Immature natural killer cell (primary cell): ENCODE data around the gene CDCA8. TPM values are rescaled to one million over a fixed set of nuclear protein-coding genes. Genes with fewer than 3 reads are reported as not detected.
A peak's percentile ranks its signal among the peaks of the same experiment; 100 is the strongest.

Source experiments
- DNase-seq, 3 donors: peaks; one replicate each; pipeline ENCODE4 v3.0.0; 2022; ENCODE audit warnings: mixed read lengths in 1 of 3
- H3K27ac Mint-ChIP-seq, 6 donors: one replicate each; pipeline ENCODE4 v1.8.0; 2020; ENCODE audit warnings: mixed read lengths in 6 of 6, mild to moderate bottlenecking in 5 of 6, inconsistent platforms in 4 of 6, moderate library complexity in 3 of 6
- H3K27me3 Mint-ChIP-seq, 3 donors: one replicate each; pipeline ENCODE4 v1.8.0; 2020 to 2021; ENCODE audit warnings: low read depth in 3 of 3, mild to moderate bottlenecking in 3 of 3, mixed read lengths in 3 of 3, moderate library complexity in 3 of 3, inconsistent platforms in 1 of 3
- H3K36me3 Mint-ChIP-seq, 3 donors: one replicate each; pipeline ENCODE4 v1.8.0; 2020; ENCODE audit warnings: mixed read lengths in 3 of 3, inconsistent platforms in 2 of 3, mild to moderate bottlenecking in 2 of 3
- H3K4me1 Mint-ChIP-seq, 2 donors: one replicate each; pipeline ENCODE4 v1.8.0; 2020; ENCODE audit warnings: inconsistent platforms in 2 of 2, mild to moderate bottlenecking in 2 of 2, mixed read lengths in 2 of 2, moderate library complexity in 1 of 2
- H3K4me3 Mint-ChIP-seq, 5 donors: one replicate each; pipeline ENCODE4 v1.8.0; 2020; ENCODE audit warnings: mild to moderate bottlenecking in 5 of 5, mixed read lengths in 5 of 5, inconsistent platforms in 3 of 5, moderate library complexity in 3 of 5
- H3K9me3 Mint-ChIP-seq, 6 donors: one replicate each; pipeline ENCODE4 v1.8.0; 2020; ENCODE audit warnings: mild to moderate bottlenecking in 6 of 6, mixed read lengths in 6 of 6, inconsistent platforms in 4 of 6, moderate library complexity in 3 of 6
- polyA plus RNA-seq, 3 donors: library from polyadenylated mRNA; unstranded; fragments of 300-500 nt; fragmentation: Illumina TruSeq; gene quantifications; one replicate each; pipeline ENCODE4 v1.2.3, GENCODE V29; 2021

The CDCA8 gene
- polyA plus RNA-seq, 3 donors from 2014 or later, result 2.6 to 6.1 (median 5.4) TPM

- no peaks in the 10 kb centered on the region for H3K36me3 Mint-ChIP-seq
- H3K27ac Mint-ChIP-seq, result no peak overlapping the region
- H3K4me3 Mint-ChIP-seq, result no peak overlapping the region
- H3K27me3 Mint-ChIP-seq, result peaks cover 2 to 5% (median 3%) of the 10 kb centered on the region in 3 donors
- no peaks in the 10 kb centered on the region for H3K4me1 Mint-ChIP-seq
- DNase-seq, result no peak
- H3K9me3 Mint-ChIP-seq, result peaks cover 0 to 1% (median 0%) of the 10 kb centered on the region in 6 donors
Measured at GRCh38 chr1:37662031-37662755, 30.1 kb upstream of the CDCA8 start.

- no peak overlapping the region for H3K27ac Mint-ChIP-seq
- peaks cover 3 to 6% (median 5%) of the 10 kb centered on the region in 3 donors for H3K27me3 Mint-ChIP-seq
- no peaks in the 10 kb centered on the region for H3K36me3 Mint-ChIP-seq
- H3K4me1 Mint-ChIP-seq, result no peaks in the 10 kb centered on the region
- no peak for DNase-seq
- H3K9me3 Mint-ChIP-seq, result peaks cover 0 to 1% (median 0%) of the 10 kb centered on the region in 6 donors
- H3K4me3 Mint-ChIP-seq, result no peak overlapping the region
Measured at GRCh38 chr1:37663426-37664000, 28.8 kb upstream of the CDCA8 start.

GRCh38 chr1:37666241-37666867 is 26.0 kb upstream of the CDCA8 start:
- H3K9me3 Mint-ChIP-seq, result no peaks in the 10 kb centered on the region
- H3K4me1 Mint-ChIP-seq, result no peaks in the 10 kb centered on the region
- no peak for DNase-seq
- no peaks in the 10 kb centered on the region for H3K36me3 Mint-ChIP-seq
- H3K27me3 Mint-ChIP-seq, result peaks cover 0 to 6% (median 3%) of the 10 kb centered on the region in 3 donors
- no peak overlapping the region for H3K27ac Mint-ChIP-seq
- no peak overlapping the region for H3K4me3 Mint-ChIP-seq

GRCh38 chr1:37667023-37667671 is 25.2 kb upstream of the CDCA8 start:
- Mint-ChIP-seq H3K27ac (no peak overlapping the region), H3K9me3 (no peaks in the 10 kb centered on the region), H3K4me1 (no peaks in the 10 kb centered on the region), H3K27me3 (peaks cover 0 to 6% (median 0%) of the 10 kb centered on the region in 3 donors), H3K36me3 (no peaks in the 10 kb centered on the region), H3K4me3 (no peak overlapping the region)
- no peak for DNase-seq

GRCh38 chr1:37670133-37670532 is 22.2 kb upstream of the CDCA8 start:
- no peak for DNase-seq
- Mint-ChIP-seq H3K27me3 (peaks cover 0 to 7% (median 5%) of the 10 kb centered on the region in 3 donors), H3K27ac (no peak overlapping the region), H3K4me3 (no peak overlapping the region), H3K9me3 (no peaks in the 10 kb centered on the region), H3K36me3 (no peaks in the 10 kb centered on the region), H3K4me1 (peaks cover 3 to 5% of the 10 kb centered on the region in 2 donors)

- H3K27ac Mint-ChIP-seq, result no peak overlapping the region
- peaks cover 2 to 7% (median 5%) of the 10 kb centered on the region in 3 donors for H3K27me3 Mint-ChIP-seq
- H3K9me3 Mint-ChIP-seq, result no peaks in the 10 kb centered on the region
- no peaks in the 10 kb centered on the region for H3K36me3 Mint-ChIP-seq
- no peak overlapping the region for H3K4me3 Mint-ChIP-seq
- peaks cover 3 to 5% of the 10 kb centered on the region in 2 donors for H3K4me1 Mint-ChIP-seq
- DNase-seq, result no peak
Measured at GRCh38 chr1:37671261-37671660, 21.1 kb upstream of the CDCA8 start.

- DNase-seq, result no peak
Measured at GRCh38 chr1:37672136-37672870, 20.0 kb upstream of the CDCA8 start.

GRCh38 chr1:37673920-37674319 is 18.4 kb upstream of the CDCA8 start:
- DNase-seq, result peak; percentile 20 to 30 (median 30)
- Mint-ChIP-seq H3K36me3 (no peaks in the 10 kb centered on the region), H3K27ac (no peak overlapping the region), H3K4me3 (no peak overlapping the region), H3K9me3 (no peaks in the 10 kb centered on the region), H3K4me1 (peaks cover 3 to 5% of the 10 kb centered on the region in 2 donors), H3K27me3 (peaks cover 2 to 5% (median 3%) of the 10 kb centered on the region in 3 donors)

More at GRCh38 chr1:37672136-37672870, 20.0 kb upstream of the CDCA8 start:
- Mint-ChIP-seq H3K4me3 (no peak overlapping the region), H3K27me3 (peaks cover 2 to 7% (median 5%) of the 10 kb centered on the region in 3 donors), H3K36me3 (no peaks in the 10 kb centered on the region), H3K4me1 (peaks cover 3 to 5% of the 10 kb centered on the region in 2 donors), H3K27ac (no peak overlapping the region), H3K9me3 (no peaks in the 10 kb centered on the region)

GRCh38 chr1:37676281-37677142 is 15.8 kb upstream of the CDCA8 start:
- peaks cover 0 to 5% (median 0%) of the 10 kb centered on the region in 3 donors for H3K36me3 Mint-ChIP-seq
- no peak overlapping the region for H3K27ac Mint-ChIP-seq
- H3K9me3 Mint-ChIP-seq, result peaks cover 0 to 2% (median 0%) of the 10 kb centered on the region in 6 donors
- peaks cover 3 to 5% of the 10 kb centered on the region in 2 donors for H3K4me1 Mint-ChIP-seq
- no peak for DNase-seq
- H3K27me3 Mint-ChIP-seq, result peaks cover 2 to 5% (median 3%) of the 10 kb centered on the region in 3 donors
- no peak overlapping the region for H3K4me3 Mint-ChIP-seq

- no peak overlapping the region for H3K27ac Mint-ChIP-seq
- DNase-seq, result no peak
- H3K9me3 Mint-ChIP-seq, result peaks cover 0 to 2% (median 0%) of the 10 kb centered on the region in 6 donors
- H3K27me3 Mint-ChIP-seq, result peaks cover 2 to 5% (median 3%) of the 10 kb centered on the region in 3 donors
- no peak overlapping the region for H3K4me3 Mint-ChIP-seq
- peaks cover 3 to 5% of the 10 kb centered on the region in 2 donors for H3K4me1 Mint-ChIP-seq
- peaks cover 0 to 5% (median 0%) of the 10 kb centered on the region in 3 donors for H3K36me3 Mint-ChIP-seq
Measured at GRCh38 chr1:37677143-37677439, 15.2 kb upstream of the CDCA8 start.

GRCh38 chr1:37677808-37678207 is 14.5 kb upstream of the CDCA8 start:
- H3K4me1 Mint-ChIP-seq, result peaks cover 3 to 5% of the 10 kb centered on the region in 2 donors
- H3K27ac Mint-ChIP-seq, result no peak overlapping the region

GRCh38 chr1:37680933-37681332 is 11.4 kb upstream of the CDCA8 start:
- DNase-seq, result no peak
- Mint-ChIP-seq H3K27me3 (no peaks in the 10 kb centered on the region), H3K27ac (no peak overlapping the region), H3K4me3 (no peak overlapping the region), H3K36me3 (peaks cover 8 to 31% (median 16%) of the 10 kb centered on the region in 3 donors), H3K4me1 (no peaks in the 10 kb centered on the region), H3K9me3 (peaks cover 0 to 2% (median 0%) of the 10 kb centered on the region in 6 donors)

More at GRCh38 chr1:37677808-37678207, 14.5 kb upstream of the CDCA8 start:
- peaks cover 0 to 6% (median 1%) of the 10 kb centered on the region in 3 donors for H3K36me3 Mint-ChIP-seq
- peaks cover 0 to 2% (median 0%) of the 10 kb centered on the region in 6 donors for H3K9me3 Mint-ChIP-seq
- H3K4me3 Mint-ChIP-seq, result no peak overlapping the region
- peaks cover 2 to 5% (median 3%) of the 10 kb centered on the region in 3 donors for H3K27me3 Mint-ChIP-seq
- no peak for DNase-seq
